HEK293 (cell line): Measurements from ENCODE around the gene SLC38A10.

Experiments used
- CTCF ChIA-PET: fragments of 350-600 bp; formaldehyde crosslinking; extraction: SDS; loops from one replicate; lab custom pipeline; 2021; ENCODE audit warnings: antibody characterized with exemption; lab: Yijun Ruan, JAX
- POLR2A ChIA-PET: fragments of 300-600 bp; formaldehyde crosslinking; extraction: SDS; loops from one replicate; lab custom pipeline; 2020; ENCODE audit warnings: antibody characterized with exemption, inconsistent platforms; lab: Yijun Ruan, JAX
- H3K27ac ChIP-seq: fragments of 200-500 bp; sonication (Bioruptor generic); 2 replicates; pipeline ENCODE4 v1.5.1; 2014; ENCODE audit warnings: low read depth, low read length, control low read depth, inconsistent platforms; ENCODE audit errors: extremely low read depth
- H3K36me3 ChIP-seq, 2 experiments: fragments of 200-500 bp in 1 of 2; sonication (Bioruptor generic) in 1 of 2; 1 replicate in 1 of 2; 2 replicates in 1 of 2; pipeline ENCODE4 v1.5.1; 2014 to 2017; ENCODE audit warnings: inconsistent platforms in 2 of 2, low read length in 2 of 2; ENCODE audit not compliant: control insufficient read depth in 2 of 2, insufficient read depth in 1 of 2
- H3K4me1 ChIP-seq: fragments of 200-500 bp; sonication (Bioruptor generic); 2 replicates; pipeline ENCODE4 v1.5.1; 2014; ENCODE audit warnings: mild to moderate bottlenecking, low read length, inconsistent platforms; ENCODE audit not compliant: control insufficient read depth, insufficient read depth
- H3K4me3 ChIP-seq: 2 replicates; pipeline ENCODE4 v1.5.1; 2011; ENCODE audit warnings: low read depth, mild to moderate bottlenecking, control low read depth, low read length, moderate library complexity
- H3K9me3 ChIP-seq: fragments of 200-500 bp; sonication (Bioruptor generic); 2 replicates; pipeline ENCODE4 v1.5.1; 2014; ENCODE audit warnings: low read depth, low read length, inconsistent platforms; ENCODE audit not compliant: control insufficient read depth, insufficient read depth
- KLF8 ChIP-seq: fragments of 450-650 bp; formaldehyde crosslinking; IDR thresholded peaks from 2 replicates; pipeline ENCODE4 v1.5.1; 2016; ENCODE audit warnings: missing biosample characterization, missing genetic modification characterization
- SP2 ChIP-seq: fragments of 450-650 bp; formaldehyde crosslinking; IDR thresholded peaks from 2 replicates; pipeline ENCODE4 v1.5.1; 2016; ENCODE audit warnings: missing biosample characterization, missing genetic modification characterization
- SP3 ChIP-seq: fragments of 450-650 bp; formaldehyde crosslinking; IDR thresholded peaks from 2 replicates; pipeline ENCODE4 v1.5.1; 2016; ENCODE audit warnings: missing biosample characterization, missing genetic modification characterization
- TCF7L2 ChIP-seq: IDR thresholded peaks from 2 replicates; pipeline ENCODE4 v1.6.1; 2011; ENCODE audit warnings: low read depth, mild to moderate bottlenecking, inconsistent platforms, low read length, moderate library complexity, borderline replicate concordance
- ZFP37 ChIP-seq: fragments of 450-650 bp; formaldehyde crosslinking; IDR thresholded peaks from 2 replicates; pipeline ENCODE4 v1.5.1; 2016; ENCODE audit warnings: missing biosample characterization, missing genetic modification characterization
- ZNF211 ChIP-seq: fragments of 450-650 bp; formaldehyde crosslinking; IDR thresholded peaks from 2 replicates; pipeline ENCODE4 v1.5.1; 2016; ENCODE audit warnings: low read depth, missing biosample characterization, missing genetic modification characterization
- ZNF239 ChIP-seq: fragments of 450-650 bp; formaldehyde crosslinking; IDR thresholded peaks from 2 replicates; pipeline ENCODE4 v1.5.1; 2016; ENCODE audit warnings: missing biosample characterization, missing genetic modification characterization
- ZNF274 ChIP-seq, 2 experiments: fragments of 200-500 bp in 1 of 2; fragments of 450-650 bp in 1 of 2; sonication (Bioruptor generic) in 1 of 2; formaldehyde crosslinking in 1 of 2; IDR thresholded peaks; 2 replicates each; pipeline versions ENCODE4 v1.5.1 to v1.6.1; 2014 to 2016; ENCODE audit warnings: borderline replicate concordance in 1 of 2, inconsistent platforms in 1 of 2, low read length in 1 of 2, missing biosample characterization in 1 of 2, missing genetic modification characterization in 1 of 2
- ZNF37A ChIP-seq: fragments of 450-650 bp; IDR thresholded peaks from 2 replicates; pipeline ENCODE4 v1.5.1; 2018; ENCODE audit warnings: missing biosample characterization, missing genetic modification characterization
- ZNF600 ChIP-seq: fragments of 450-650 bp; formaldehyde crosslinking; IDR thresholded peaks from 2 replicates; pipeline ENCODE4 v1.5.1; 2016; ENCODE audit warnings: missing biosample characterization, missing genetic modification characterization
- ZNF610 ChIP-seq: fragments of 450-650 bp; formaldehyde crosslinking; IDR thresholded peaks from 2 replicates; pipeline ENCODE4 v1.5.1; 2016; ENCODE audit warnings: missing biosample characterization, missing genetic modification characterization, borderline replicate concordance
- ZNF621 ChIP-seq: fragments of 450-650 bp; formaldehyde crosslinking; IDR thresholded peaks from 2 replicates; pipeline ENCODE4 v1.5.1; 2017; ENCODE audit warnings: missing biosample characterization, missing genetic modification characterization
- ZNF664 ChIP-seq: fragments of 450-650 bp; formaldehyde crosslinking; IDR thresholded peaks from 2 replicates; pipeline ENCODE4 v1.5.1; 2016; ENCODE audit warnings: missing biosample characterization, missing genetic modification characterization
- ZNF768 ChIP-seq: fragments of 450-650 bp; formaldehyde crosslinking; IDR thresholded peaks from 2 replicates; pipeline ENCODE4 v1.5.1; 2018; ENCODE audit warnings: missing biosample characterization, mild to moderate bottlenecking, missing genetic modification characterization
- TF ChIP-seq, protein P1 (sequence below): fragments of 450-650 bp; formaldehyde crosslinking; IDR thresholded peaks from 2 replicates; pipeline ENCODE4 v1.5.1; 2017; ENCODE audit warnings: missing biosample characterization, missing genetic modification characterization
- TF ChIP-seq, protein P2 (sequence below): fragments of 450-650 bp; formaldehyde crosslinking; IDR thresholded peaks from 2 replicates; pipeline ENCODE4 v1.5.1; 2016; ENCODE audit warnings: missing biosample characterization, missing genetic modification characterization
- TF ChIP-seq, protein P3 (sequence below): fragments of 450-650 bp; formaldehyde crosslinking; IDR thresholded peaks from 2 replicates; pipeline ENCODE4 v1.5.1; 2016; ENCODE audit warnings: missing biosample characterization, missing genetic modification characterization
- TF ChIP-seq, protein P4 (sequence below): sonication (generic); formaldehyde crosslinking; IDR thresholded peaks from 2 replicates; pipeline ENCODE4 v1.8.1; 2022; ENCODE audit warnings: mild to moderate bottlenecking, moderate library complexity, missing genetic modification reagents

The SLC38A10 gene

DNA sequence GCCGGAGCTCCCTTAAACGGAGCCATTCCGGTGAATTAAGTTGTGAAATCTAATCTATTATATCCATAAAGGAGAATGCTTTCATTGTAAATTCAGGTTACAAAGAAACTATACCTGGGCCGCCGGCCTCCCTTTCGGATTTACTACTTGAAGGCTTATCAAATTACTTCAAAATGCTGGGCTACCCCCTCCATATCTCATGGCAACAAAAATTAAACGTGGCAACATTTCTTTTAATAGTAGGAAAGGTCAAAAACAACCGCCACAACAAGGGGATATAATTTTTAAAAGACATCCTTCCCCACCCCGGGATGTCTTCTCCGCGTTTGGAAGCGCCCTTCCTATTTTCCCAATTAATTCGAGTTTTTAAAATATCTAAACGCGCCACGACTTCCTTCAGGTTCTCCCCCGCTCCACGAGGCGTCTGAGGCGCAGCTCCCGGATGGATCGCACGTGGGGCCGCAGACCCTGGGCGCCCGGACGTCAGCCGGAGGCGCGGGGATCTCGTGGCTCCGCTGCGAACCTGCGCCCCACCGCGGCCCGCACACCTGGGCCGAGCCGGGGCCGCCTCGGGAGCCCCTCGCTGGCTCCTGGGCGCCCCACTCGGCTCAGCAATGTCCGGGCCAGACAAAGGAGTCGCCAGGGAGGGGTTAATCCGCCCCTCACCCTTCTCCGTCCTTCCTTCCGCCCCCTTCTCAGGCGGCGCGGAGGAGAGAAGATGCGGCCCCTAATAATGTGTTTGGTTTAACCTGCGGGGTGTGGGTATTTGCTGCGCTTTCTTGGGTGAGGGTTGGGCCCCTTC lies 47.4 kb upstream of the SLC38A10 start:
- H3K4me1 ChIP-seq = peaks cover 8% of the 10 kb centered on the region
- H3K27ac ChIP-seq = peak overlapping the region; percentile 99
- no peaks in the 10 kb centered on the region for H3K9me3 ChIP-seq
- ChIA-PET CTCF (interaction anchor here (1.3 kb wide), 1 partner anchor 98 kb away, joined by 3 read pairs; no protein-coding TSS in a partner anchor), POLR2A (interaction anchor here (1.0 kb wide), 1 partner anchor 53 kb away, joined by 4 read pairs; the partner anchor contains the start of gene BAHCC1)
- H3K4me3 ChIP-seq = no peak overlapping the region
- no peaks in the 10 kb centered on the region for H3K36me3 ChIP-seq
- TF ChIP-seq, protein P1, sequence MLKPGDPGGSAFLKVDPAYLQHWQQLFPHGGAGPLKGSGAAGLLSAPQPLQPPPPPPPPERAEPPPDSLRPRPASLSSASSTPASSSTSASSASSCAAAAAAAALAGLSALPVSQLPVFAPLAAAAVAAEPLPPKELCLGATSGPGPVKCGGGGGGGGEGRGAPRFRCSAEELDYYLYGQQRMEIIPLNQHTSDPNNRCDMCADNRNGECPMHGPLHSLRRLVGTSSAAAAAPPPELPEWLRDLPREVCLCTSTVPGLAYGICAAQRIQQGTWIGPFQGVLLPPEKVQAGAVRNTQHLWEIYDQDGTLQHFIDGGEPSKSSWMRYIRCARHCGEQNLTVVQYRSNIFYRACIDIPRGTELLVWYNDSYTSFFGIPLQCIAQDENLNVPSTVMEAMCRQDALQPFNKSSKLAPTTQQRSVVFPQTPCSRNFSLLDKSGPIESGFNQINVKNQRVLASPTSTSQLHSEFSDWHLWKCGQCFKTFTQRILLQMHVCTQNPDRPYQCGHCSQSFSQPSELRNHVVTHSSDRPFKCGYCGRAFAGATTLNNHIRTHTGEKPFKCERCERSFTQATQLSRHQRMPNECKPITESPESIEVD (tag by site-specific recombination) = peak; percentile 62
- TF ChIP-seq, protein P2, sequence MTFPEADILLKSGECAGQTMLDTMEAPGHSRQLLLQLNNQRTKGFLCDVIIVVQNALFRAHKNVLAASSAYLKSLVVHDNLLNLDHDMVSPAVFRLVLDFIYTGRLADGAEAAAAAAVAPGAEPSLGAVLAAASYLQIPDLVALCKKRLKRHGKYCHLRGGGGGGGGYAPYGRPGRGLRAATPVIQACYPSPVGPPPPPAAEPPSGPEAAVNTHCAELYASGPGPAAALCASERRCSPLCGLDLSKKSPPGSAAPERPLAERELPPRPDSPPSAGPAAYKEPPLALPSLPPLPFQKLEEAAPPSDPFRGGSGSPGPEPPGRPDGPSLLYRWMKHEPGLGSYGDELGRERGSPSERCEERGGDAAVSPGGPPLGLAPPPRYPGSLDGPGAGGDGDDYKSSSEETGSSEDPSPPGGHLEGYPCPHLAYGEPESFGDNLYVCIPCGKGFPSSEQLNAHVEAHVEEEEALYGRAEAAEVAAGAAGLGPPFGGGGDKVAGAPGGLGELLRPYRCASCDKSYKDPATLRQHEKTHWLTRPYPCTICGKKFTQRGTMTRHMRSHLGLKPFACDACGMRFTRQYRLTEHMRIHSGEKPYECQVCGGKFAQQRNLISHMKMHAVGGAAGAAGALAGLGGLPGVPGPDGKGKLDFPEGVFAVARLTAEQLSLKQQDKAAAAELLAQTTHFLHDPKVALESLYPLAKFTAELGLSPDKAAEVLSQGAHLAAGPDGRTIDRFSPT = no peak

DNA sequence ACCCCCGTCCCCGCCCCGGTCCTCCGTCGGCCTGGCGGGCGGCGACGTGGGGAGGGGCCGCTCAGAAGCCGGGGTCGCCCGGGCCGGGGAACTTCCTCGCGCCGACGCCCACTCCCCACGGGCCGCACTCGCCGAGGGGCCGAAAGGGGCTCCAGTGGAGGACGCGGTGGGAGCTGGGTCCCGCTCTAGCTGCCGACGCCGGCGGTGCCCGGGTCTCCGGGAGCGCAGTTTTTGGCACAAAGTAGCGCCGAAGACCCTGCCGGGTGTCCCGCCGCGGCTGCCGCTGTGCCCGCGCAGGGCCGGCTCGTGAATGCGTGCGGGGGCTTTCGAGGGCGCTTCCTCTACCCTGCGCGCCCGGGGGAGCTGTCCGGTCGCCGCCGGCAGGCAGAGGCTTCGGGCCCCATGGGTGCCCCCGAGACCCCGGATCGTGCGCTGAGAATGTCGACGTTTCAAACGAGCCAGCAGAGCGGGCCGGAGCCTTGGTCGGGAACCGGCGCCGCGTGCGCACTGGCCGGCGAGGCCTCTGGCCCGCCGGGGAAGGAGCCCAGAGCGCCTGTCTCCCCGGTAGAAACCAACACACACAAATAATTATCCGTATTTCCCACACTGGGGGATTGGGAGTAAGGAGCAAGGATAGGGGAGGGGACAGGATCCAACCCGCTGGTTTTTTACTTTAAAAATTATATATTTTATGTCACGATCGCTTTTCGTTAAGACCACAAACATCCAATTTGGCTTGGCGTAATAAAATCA lies 46.6 kb upstream of the SLC38A10 start:
- no peak overlapping the region for H3K27ac ChIP-seq
- POLR2A ChIA-PET = interaction anchor here (1.0 kb wide), 1 partner anchor 53 kb away, joined by 4 read pairs; the partner anchor contains the start of gene BAHCC1
- H3K36me3 ChIP-seq = no peaks in the 10 kb centered on the region
- TF ChIP-seq ZNF610 (tag by site-specific recombination) (no peak), TCF7L2 (no peak), ZNF621 (tag by site-specific recombination) (no peak), KLF8 (no peak), ZNF600 (no peak), ZFP37 (no peak), ZNF211 (tag by site-specific recombination) (no peak), SP2 (tag by site-specific recombination) (no peak), SP3 (no peak), ZNF664 (tag by site-specific recombination) (no peak), ZNF239 (tag by site-specific recombination) (no peak), ZNF768 (tag by site-specific recombination) (no peak), ZNF37A (no peak), ZNF274 (IDR thresholded peaks at IDR 0.05; ENCODE audit: low read length) (no peak), ZNF274 (tag by site-specific recombination; IDR thresholded peaks at IDR 0.05; ENCODE audit: borderline replicate concordance) (no peak)
- TF ChIP-seq, protein P1 (tag by site-specific recombination) = no peak
- TF ChIP-seq, protein P3, sequence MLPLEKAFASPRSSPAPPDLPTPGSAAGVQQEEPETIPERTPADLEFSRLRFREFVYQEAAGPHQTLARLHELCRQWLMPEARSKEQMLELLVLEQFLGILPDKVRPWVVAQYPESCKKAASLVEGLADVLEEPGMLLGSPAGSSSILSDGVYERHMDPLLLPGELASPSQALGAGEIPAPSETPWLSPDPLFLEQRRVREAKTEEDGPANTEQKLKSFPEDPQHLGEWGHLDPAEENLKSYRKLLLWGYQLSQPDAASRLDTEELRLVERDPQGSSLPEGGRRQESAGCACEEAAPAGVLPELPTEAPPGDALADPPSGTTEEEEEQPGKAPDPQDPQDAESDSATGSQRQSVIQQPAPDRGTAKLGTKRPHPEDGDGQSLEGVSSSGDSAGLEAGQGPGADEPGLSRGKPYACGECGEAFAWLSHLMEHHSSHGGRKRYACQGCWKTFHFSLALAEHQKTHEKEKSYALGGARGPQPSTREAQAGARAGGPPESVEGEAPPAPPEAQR = no peak
- TF ChIP-seq, protein P4, sequence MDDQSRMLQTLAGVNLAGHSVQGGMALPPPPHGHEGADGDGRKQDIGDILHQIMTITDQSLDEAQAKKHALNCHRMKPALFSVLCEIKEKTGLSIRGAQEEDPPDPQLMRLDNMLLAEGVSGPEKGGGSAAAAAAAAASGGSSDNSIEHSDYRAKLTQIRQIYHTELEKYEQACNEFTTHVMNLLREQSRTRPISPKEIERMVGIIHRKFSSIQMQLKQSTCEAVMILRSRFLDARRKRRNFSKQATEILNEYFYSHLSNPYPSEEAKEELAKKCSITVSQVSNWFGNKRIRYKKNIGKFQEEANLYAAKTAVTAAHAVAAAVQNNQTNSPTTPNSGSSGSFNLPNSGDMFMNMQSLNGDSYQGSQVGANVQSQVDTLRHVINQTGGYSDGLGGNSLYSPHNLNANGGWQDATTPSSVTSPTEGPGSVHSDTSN (CRISPR knock-in tag) = no peak
- H3K4me3 ChIP-seq = no peak overlapping the region
- H3K9me3 ChIP-seq = no peaks in the 10 kb centered on the region
- CTCF ChIA-PET = interaction anchor here (0.9 to 1.4 kb wide), 3 partner anchors 12 to 143 kb away, joined by 3 to 5 read pairs (median 3); no protein-coding TSS in a partner anchor
- peaks cover 8% of the 10 kb centered on the region for H3K4me1 ChIP-seq
